Measurements from ENCODE around the gene TNNC2.
"Not testable (repeated sequence)": the region's sequence is repeated elsewhere in the genome, so short reads cannot be mapped to it uniquely, and the experiment has no call there.

TNNC2 gene

DNA sequence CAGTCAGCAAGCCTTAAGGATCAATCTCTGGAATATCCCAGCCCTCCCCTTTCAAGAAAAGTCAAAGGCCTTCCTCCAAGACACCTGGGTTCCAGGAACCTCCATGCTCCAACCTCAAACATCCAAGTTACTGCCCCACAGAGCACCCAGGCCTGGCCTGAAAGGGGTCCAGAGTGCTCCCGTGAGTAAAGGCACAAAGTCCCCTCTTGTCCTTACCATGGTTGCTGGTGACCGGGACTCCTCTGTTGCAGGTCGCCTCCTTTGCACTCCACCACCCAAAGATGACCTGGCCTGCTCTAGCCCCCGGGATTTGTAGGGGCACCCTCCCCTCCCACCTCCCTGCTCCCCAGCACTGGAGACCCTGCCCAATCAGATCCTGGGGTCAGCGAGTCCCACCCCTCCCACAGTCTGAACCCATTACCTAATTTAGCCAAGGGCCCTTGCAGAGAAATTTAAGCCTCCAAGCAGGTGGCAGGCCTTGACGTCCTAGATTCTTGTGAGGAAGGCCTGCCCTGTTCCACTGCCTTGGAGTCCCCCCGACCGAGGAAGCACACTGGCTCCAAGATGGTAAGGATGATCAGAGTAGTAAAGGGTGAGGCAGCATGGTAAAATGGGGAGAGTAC lies at the start of gene TNNC2:
Gene TNNC2, minus strand, starts transcription at position 283 of the 623 bp plus-strand sequence. Its CDS starts 64 bp downstream, at position 219.
- DNase-seq (ENCODE audit: low read depth) = no peak

DNA sequence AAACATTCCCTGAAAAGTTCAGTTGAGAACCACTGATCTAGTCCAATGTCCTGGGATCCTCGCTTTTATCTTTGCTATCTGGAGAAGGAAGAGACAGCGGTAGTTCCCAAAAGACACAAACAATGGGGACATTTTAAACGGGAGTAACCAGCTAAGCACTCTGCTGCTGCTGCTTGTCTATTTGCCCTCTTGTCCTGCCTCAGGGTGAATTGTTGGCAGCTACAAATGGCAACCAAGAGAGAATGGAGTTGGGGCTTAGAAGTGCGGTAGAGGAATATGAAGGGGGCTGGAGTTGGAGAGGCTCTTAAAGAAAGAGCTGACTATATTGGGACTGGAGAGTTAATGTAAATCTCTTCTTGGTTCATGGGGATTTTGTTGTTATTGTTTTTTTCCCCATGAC lies 47.5 kb upstream of the TNNC2 start:
- DNase-seq (ENCODE audit: low read depth) = no peak

DNA sequence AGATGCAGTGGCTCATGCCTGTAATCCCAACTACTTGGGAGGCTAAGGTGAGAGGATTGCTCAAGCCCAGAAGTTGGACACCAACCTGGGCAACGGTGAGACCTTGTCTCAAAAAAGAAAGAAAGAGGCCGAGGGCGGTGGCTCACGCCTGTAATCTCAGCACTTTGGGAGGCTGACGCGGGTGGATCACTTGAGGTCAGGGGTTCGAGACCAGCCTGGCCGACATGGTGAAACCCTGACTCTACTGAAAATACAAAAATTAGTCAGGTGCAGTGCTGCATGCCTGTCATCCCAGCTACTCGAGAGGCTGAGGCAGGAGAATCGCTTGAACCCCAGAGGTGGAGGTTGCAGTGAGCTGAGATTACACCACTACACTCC lies 47.0 kb upstream of the TNNC2 start:
- DNase-seq (ENCODE audit: low read depth) = not testable (repeated sequence)

DNA sequence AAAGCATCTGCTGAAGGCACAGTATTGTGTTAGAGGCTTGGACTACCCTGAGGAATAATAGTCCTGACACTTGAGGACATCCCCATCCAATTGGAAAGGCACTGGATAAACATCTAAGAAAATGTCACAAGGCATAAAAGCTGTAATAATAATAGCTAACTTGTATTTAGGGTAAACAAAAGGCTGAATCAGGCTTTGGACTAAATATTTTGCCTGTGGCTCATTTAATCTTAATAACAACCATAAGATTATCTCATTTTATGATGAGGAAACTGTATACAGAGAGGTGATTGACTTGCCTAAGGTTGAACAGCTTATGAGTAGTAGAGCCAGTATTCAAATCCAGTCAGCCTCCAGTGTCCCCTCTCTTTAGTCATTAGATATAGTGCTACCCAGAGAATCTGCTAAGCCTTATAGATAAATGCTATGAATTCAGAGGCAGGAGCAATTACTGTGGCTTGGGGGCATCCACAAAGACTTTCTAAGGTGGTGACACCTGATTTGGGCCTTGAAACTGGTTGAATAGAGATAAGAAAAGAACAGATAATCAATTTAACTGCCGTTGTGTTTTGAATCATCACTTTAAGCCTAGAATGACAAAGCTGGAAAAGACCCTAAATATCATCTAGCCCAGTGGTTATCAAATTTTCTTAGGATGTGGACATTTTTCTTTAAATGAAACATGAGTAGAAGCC lies 46.4 kb upstream of the TNNC2 start:
- DNase-seq (ENCODE audit: low read depth) = no peak

DNA sequence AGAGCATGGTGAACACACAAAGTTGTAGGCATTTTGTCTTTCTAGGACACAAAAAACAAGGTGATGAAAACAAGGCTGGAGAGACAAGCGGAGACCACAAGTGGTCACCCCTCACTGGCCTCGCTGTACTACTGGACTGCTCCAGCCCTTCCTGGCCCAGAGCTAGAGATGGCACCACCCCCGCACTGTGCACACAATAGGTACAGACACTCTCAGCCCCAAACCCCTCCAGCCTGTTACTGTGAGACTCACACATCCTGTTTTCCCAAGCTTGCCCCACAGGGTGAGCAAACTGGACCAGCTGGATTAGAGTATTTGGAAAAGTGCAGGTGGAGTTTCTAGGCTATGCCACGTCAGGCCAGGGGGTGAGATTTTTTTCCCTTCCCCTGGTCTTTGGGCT lies 45.5 kb upstream of the TNNC2 start:
- no peak for DNase-seq (ENCODE audit: low read depth)

DNA sequence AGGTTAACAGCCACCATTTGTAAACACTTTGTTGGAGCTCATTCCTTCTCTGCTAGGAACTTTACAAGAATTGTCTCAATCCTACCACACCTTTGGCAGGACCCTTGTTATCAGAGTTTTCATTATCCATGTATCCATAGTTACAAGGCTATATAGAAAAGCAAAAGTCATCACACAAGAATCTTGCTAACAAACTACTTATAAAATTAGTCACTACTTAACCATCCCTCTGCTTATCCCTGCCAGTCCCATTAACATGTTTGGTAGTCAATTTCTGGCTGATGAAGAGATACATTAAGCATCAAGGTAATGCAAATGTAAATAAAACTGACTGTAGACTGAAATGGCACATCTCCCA lies 40.7 kb upstream of the TNNC2 start:
- DNase-seq (ENCODE audit: low read depth) = no peak

DNA sequence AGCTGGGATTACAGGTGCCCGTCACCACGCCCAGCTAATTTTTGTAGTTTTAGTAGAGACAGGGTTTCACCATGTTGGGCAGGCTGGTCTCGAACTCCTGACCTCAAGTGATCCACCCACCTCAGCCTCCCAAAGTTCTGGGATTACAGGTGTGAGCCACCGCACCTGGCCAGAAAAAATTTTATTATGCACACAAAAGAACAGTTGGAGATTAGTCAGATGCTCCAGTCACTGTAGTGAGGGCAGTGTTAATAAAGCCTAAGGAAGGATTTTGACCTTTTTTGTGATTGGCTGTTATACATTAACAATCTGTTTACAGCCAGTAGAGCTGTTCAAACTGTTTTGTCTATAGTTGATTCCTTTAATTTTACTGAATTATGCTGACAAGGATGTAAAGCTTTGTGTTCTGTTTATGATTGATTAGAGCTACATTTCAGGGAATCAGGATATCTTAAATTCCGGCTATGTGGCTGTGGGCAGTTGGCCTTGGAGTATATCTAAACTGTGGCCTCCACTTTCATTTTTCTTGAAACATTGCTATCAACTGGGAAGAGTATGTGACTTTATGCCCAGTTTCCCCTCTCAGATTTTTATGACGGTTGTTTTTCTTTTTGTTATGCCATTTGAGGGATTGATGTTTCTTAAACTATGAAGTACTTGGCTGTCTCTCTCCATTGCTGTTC lies 40.2 kb upstream of the TNNC2 start:
- no peak for DNase-seq (ENCODE audit: low read depth)

DNA sequence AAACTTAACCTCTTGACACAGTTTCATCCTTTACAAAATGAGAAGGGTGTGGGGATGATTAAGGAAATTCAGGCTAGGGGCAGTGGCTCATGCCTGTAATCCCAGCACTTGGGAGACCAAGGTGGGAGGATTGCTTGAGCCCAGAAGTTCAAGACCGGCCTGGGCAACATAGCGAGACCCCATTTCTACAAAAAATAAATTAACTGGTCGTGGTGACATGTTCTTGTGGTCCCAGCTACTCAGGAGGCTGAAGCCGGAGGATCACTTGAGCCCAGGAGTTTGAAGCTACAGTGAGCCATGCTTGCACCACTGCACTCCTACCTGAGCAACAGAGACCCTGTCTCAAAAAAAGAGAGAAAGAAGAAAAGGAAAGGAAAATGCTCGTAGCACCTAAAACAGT lies 39.3 kb upstream of the TNNC2 start:
- DNase-seq (ENCODE audit: low read depth) = no peak

DNA sequence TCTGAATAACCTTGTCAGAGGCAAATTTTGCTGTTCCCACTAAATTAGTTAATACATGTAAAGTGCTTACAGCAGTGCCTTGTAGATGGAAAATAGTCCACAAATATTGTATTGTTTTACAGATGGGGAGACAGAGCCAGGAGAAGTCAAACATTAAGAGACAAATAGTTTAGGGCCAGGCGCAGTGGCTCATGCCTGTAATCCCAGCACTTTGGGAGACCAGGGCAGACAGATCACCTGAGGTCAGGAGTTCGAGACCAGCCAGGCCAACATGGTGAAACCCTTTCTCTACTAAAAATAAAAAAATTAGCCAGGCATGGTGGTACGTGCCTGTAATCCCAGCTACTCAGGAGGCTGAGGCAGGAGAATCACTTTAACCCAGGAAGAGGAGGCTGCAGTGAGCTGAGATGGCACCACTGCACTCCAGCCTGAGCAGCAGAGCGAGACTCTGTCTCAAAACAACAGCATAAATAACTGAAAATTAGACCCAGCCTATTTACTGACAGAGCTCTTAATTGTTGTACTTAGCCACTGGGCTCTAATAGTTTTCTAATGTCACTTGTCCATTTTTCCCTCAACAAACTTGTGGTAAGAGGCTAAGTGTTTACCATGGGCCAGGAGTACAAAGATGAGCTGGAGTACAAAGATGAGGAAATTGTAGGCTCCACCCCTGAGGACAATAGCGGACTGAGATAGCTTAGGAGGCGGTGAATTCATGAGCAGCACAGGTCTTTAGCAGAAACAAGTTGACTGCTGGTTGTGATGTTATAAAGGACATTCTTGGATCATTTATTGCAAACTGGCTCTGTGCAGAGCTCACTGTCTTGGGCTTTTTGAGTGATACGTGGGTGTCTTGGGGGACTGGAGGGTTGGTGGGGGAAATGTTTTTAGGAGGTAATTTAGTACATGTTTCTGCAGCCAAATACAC lies 36.7 kb upstream of the TNNC2 start:
- DNase-seq (ENCODE audit: low read depth) = no peak

DNA sequence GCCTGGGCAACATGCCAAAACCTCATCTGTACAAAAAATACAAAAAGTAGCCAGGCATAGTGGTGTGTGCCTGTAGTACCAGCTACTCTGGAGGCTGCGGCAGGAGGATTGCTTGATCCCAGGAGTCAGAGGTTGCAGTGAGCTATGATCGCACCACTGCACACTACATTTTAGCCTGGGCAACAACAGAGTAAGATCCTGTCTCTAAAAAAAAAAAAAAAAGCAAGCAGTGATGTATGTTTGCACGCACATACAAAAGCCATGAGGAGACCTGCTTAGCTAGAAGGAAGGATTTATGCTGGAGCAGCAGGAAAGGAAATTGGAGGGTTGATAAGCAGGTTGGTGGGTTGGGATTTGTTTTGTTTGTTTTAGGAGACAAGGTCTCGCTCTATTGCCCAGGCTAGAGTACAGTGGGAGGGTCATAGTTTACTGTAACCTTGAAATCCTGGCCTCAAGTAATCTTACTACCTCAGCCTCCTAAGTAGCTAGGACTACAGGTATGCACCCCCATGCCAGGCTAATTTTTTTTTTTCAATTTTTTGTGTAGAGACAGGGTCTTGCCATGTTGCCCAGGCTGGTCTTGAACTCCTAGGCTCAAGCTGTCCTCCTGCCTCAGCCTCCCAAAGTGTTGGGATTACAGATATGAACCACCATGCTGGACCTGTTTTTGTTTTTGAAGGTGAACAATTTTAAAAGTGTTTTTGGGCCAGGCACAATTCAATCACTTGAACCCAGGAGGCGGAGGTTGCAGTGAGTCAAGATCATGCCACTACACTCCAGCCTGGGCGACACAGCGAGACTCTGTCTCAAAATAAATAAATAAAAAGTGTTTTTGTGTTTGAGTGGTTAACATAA lies 34.3 kb upstream of the TNNC2 start:
- no peak for DNase-seq (ENCODE audit: low read depth)

DNA sequence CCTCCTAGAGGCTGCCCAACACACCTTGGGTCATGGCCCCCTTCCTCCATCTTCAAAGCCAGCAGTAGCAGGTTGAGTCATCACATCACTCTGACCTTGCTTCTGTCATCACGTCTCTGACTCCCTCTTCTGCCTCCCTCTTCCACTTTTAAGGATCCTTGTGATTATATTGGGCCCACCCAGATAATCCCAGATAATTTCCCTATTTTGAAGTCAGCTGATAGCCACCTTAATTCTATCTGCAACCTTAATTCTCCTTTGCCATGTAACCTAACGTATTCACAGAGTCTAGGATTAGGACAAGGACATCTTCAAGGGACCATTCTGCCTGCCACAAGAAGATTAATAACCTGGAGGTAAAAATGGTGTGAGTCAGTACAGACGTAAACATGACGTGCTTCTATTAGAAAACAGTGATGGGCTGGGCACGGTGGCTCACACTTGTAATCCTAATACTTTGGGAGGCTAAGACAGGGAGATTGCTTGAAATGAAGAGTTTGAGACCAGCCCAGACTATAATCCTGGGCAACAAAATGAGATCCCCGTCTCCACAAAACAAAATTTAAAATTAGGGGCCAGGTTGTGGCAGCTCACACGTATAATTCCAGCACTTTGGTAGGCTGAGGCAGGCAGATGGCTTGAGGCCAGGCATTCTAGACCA lies 33.6 kb upstream of the TNNC2 start:
- DNase-seq (ENCODE audit: low read depth) = no peak

DNA sequence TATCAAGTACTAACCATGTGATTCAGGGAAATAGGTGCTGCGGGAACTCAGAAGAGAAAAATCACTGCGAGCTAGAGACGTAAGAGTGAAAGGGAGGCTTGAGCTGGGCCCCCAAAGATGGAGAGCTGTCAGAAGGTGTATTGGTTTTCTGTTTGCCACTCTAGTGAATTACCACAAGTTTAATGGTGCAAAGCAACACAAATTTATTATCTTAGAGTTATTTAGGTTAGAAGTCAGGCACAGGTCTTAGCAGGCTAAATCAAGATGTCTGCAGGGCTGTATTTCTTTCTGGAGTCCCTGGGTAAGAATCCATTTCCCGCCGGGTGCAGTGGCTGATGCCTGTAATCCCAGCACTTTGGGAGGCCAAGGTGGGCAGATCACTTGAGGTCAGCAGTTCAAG lies 32.8 kb upstream of the TNNC2 start:
- DNase-seq (ENCODE audit: low read depth) = no peak

DNA sequence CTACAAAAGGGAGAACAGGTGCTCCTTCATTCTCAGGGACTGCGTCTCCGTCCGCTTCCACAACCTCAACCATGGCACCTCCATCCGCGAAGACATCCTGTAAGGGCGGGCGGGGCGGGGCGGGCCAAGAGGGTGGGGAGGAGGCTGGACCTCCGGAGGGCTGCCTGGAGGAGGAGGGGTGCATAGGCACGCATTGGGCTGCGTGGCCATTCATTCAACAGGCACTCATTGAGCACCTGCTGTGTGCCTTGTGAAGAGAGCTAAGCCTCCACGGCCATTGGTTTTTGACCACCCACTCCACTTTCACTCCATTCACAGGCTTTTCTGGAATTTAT lies 30.7 kb upstream of the TNNC2 start:
- no peak for DNase-seq (ENCODE audit: low read depth)

DNA sequence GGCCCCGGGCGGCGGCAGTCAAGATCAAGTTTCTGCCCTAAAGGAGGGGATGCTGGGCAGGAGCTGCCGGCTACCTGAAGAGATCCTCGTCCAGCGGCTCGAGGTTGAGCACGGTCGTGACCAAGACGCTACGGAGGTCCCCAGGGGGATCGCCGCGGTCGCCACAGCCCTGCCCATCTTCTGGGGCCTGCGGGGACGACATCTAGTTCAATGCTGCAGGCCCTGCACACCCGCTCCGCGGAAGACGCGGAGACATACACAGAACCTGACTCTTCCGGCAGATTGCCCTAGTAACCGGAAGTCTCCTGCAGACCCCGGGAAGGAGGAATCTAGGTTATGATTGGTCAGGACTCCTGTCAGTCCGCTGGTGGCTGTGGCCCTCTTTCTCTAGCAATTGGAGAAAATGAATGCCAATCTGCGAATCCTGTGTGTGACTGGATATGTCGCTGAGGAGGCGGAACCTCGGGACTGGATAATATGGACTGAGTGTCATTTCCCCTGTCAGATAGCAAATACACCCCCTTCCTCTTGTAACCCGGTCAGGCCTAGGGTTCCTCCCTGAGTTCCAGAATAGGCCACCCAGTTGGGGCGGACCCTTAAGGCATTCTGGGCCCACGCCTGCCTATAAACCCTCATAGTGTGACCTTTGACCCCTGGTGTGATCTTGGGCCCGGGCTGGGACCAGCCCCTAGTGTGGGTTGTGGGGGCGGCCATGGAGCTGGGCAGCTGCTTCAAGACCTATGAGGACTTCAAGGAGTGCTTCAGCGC lies 30.2 kb upstream of the TNNC2 start, which contains the start of the genes ACOT8 and ZSWIM3:
Gene ACOT8, minus strand, starts transcription at position 279 of the 768 bp plus-strand sequence. Its CDS starts 77 bp downstream, at position 202.
Gene ZSWIM3, plus strand, starts transcription at position 501 of the 768 bp plus-strand sequence. Its CDS starts 212 bp downstream, at position 713.
- peak; percentile 74 for DNase-seq (ENCODE audit: low read depth)

DNA sequence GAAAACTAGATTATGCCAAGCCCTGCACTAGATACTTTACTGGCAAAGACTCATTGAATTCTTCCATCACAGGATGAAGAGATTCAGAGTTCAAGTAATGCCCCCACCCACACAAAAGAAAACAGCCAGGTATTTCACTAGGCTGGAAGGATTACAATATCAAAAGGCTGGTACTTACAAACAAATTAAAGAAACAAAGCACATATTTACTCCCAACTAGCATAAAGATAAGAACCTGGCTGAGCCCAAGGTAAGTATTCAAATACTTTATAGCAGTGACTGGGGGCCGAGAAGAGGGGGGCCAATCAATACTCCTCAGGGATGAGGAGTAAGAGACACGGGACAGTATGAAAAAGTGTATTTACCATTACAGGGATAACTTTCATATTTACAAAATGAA lies 26.4 kb upstream of the TNNC2 start:
- DNase-seq (ENCODE audit: low read depth) = no peak

DNA sequence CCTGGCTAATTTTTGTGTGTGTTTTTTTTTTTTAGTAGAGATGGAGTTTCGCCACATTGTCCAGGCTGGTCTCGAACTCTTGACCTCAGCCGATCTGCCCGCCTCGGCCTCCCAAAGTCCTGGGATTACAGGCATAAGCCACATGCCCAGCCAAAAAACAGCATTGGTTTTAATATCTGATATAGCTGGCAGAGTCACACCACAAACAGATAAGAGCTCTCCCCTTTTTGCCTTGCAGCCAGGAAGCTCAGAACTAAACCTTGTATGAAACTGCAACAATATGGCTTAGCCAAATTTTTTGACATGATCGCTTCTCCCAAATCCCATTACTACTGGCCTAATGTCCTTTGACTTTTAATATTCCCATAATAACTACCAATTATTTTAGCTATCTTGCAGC lies 25.2 kb upstream of the TNNC2 start:
- no peak for DNase-seq (ENCODE audit: low read depth)

DNA sequence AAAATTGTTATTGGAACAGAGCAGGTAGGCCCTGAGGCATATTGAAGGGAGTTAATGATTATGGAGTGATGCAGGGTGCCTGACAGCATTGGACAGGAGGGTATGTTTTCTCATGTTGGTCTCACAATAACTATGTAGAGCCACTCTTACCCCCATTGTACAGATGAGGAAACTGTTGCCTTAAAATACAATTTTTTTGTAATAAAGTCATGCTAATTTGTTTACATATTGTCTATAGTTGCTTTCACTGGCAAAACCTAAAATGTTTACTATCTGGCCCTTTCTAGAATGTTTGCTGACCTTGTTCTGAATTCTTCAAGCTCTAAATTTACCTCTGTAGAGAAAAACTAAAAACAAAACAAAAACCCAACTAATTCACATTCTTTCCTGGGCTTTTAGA lies 24.4 kb upstream of the TNNC2 start:
- no peak for DNase-seq (ENCODE audit: low read depth)

DNA sequence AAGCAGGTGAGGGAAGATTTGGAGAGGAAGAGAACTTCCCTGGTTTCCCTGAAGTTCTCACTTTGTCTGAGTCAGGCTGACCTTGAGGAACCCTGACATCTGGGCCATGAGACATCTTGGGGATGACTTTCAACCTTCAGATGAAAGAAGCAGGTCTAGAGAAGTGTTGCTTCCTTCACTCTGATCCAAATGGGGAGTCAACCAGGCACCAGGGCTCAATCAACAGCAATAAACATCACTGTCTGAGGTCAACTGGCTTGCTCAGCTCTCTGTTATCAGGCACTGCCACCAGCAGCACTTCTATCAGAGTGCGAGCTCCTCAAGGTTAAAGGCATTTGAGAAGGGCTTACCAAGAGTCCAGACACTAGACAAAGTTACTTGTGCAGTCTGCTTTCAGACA lies 23.8 kb upstream of the TNNC2 start:
- no peak for DNase-seq (ENCODE audit: low read depth)

DNA sequence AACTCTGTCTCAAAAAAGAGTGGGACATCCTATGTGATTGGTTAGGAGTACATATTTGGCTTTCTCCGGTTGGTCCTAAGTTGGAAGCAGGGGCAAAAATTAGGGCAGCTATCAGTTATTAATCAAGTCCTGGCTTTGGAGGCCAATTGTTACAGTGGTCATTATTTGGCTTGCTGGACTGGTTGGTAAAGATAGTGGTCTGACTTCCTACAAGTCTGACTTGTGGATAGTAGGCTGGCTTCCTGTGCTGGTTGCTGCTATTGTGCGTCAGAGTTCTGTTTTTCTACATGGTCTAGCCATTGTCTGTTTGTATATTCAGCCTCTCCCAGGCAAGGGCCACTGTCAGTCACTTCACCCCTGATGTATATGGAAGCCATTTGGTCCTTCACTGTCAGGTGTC lies 23.1 kb upstream of the TNNC2 start:
- DNase-seq (ENCODE audit: low read depth) = no peak

DNA sequence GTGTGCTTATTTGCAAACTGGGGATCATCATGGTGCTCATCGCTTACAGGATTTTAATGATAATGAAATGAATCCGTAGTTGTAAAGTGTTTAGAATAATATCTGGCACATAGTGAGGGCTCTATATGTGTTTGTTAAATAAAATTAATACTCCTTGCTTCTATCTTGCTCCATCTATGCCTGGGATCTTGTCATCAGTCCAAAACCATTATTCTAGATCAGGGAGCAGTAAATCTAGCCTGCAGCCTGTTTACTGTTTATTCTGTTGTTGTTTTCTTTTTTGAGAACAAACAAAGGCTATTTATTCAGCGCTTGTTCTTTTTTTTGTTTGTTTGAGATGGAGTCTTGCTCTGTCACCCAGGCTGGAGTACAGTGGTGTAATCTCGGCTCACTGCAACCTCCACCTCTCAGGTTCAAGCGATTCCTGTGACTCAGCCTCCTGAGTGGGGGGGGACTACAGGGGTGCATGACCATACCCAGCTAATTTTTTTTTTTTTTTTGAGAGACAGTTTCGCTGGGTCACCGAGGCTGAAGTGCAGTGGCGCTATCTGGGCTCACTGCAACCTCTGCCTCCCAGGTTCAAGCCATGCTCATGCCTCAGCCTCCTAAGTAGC lies 22.0 kb upstream of the TNNC2 start:
- no peak for DNase-seq (ENCODE audit: low read depth)
